GM10266 (cell line): Measurements from ENCODE around the gene CREBRF.

Experiments
- DNase-seq: peaks from one replicate; pipeline ENCODE4 v3.0.0; 2012; ENCODE audit errors: extremely low spot score
- TF ChIP-seq, protein P1 (sequence below): IDR thresholded peaks from 2 replicates; pipeline ENCODE4 v1.5.1; 2012; ENCODE audit warnings: mild to moderate bottlenecking, low read depth; ENCODE audit not compliant: control insufficient read depth, insufficient read depth; ENCODE audit errors: missing control alignments

CREBRF gene

DNA sequence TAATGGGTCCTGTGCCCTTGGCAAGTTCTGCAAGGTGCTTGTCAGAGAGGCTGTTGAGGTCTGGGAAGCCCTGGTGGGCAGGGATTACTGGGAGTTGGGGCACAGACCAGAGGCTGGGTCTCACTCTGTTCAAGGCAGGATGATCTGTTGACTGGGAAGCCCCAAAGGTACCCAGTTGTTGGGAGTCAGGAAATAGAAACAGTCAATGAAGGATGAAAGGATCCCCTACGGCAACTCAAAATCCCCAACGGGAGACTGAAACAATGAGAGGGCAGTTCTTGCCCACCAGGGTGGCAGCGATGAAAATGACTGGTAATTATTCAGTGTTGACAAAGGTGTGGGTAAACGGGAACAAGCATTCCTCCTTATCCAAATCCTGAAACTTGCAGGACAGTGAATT is 119.4 kb downstream of the CREBRF start:
- no peak for DNase-seq
- TF ChIP-seq, protein P1, sequence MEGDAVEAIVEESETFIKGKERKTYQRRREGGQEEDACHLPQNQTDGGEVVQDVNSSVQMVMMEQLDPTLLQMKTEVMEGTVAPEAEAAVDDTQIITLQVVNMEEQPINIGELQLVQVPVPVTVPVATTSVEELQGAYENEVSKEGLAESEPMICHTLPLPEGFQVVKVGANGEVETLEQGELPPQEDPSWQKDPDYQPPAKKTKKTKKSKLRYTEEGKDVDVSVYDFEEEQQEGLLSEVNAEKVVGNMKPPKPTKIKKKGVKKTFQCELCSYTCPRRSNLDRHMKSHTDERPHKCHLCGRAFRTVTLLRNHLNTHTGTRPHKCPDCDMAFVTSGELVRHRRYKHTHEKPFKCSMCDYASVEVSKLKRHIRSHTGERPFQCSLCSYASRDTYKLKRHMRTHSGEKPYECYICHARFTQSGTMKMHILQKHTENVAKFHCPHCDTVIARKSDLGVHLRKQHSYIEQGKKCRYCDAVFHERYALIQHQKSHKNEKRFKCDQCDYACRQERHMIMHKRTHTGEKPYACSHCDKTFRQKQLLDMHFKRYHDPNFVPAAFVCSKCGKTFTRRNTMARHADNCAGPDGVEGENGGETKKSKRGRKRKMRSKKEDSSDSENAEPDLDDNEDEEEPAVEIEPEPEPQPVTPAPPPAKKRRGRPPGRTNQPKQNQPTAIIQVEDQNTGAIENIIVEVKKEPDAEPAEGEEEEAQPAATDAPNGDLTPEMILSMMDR = no peak

DNA sequence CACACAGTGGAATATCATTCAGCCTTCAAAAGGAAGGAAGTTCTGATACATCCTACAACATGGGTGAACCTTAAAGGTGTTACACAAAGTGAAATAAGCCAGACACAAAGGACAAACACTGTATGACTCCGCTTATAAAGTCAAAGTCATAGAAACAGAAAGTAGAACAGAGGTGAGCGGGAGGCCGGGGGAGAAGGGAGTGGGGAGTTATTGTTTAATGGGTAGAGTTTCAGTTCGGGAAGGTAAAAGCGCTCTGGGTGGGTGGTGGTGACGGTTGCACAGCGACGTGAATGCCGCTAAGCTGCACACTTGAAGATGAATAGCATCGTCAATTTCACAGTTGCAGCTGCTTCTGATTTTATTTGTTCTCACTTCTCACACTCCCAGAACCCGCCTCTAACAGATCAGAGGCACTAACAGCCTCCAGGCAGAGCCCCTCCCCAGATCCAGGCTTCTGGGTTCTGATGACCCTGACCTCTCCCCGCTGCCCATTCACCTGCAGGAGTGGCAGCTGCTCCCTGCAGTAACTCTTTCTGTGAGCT is 122.3 kb downstream of the CREBRF start:
- no peak for DNase-seq
- TF ChIP-seq, protein P1 = no peak

DNA sequence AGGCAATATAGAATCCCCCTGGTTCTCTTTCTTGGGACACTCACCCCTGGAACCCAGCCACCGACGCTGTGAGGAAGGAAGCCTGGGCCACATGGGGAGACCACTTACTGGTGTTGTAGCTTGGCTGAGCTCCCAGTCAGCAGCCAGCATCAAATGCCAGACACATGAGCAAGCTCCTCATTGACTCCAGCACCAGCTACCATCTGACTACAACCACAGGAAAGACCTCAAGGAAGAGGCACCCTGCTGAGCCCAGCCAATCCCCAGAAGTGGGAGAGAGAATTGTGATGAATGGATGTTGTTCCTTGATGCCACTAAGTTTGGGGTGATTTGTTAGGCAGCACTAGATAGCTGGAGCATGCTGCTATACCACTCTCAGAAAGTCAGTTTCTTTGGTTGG is 124.2 kb downstream of the CREBRF start:
- TF ChIP-seq, protein P1 = no peak
- DNase-seq = no peak

DNA sequence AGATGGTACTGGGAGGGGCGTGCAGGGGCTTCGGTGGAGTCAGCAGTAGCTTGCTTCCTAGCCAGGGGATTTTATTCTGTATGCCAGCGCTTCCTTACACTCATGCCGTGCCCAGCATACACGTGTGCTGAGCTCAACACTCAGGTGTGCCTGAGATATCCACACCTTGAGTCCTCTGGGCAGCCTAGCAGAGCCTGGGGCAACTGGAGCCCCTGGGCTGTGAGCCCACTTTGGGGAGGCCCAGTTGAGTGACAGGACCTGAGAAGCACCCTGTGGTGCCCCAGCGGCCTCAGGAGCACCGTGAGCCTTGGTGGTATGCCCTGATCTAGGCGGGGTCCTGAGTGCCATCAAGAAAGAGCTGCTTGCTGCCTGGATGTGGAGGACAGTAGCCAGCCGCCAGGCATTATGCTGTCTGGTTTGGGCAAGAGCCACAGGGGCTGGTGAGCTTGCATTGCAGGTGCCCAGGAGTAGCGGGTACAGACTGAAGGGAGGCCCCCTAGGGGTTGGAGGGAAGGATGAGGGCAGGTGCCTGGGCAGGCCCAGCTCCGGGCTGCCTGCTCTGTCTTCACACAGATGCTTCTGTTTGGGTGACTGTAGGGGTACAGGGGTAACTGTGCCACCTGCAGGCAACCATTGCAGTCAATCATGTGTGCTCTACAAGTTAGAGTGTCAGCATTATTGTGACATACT is 131.0 kb downstream of the CREBRF start:
- TF ChIP-seq, protein P1 = no peak
- no peak for DNase-seq

DNA sequence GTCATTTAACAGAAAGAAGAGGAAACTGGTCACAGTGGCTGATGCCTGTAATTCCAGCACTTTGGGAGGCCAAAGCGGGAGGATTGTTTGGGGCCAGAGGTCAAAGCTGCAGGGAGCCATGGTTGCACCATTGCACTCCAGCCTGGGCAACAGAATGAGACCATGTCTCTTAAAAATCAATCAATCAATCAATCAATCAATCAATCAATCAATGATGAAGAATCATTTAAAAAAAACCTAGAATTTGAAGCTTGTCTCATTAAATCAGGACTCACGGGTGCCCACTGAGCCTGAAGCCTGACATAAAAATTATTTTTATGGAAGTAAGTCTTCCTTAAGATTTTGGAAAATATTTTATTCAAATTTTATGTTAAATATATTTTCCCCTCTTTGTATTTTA is 132.1 kb downstream of the CREBRF start:
- no peak for DNase-seq
- TF ChIP-seq, protein P1 = no peak
